ENCODE measurements around the gene POLR2J. TPM values are rescaled to one million over a fixed set of nuclear protein-coding genes. Genes with fewer than 3 reads are reported as not detected.

POLR2J gene
- total and polyA plus RNA-seq, 10 of the 15 experiments (the other 5 are each of a cell fraction or from before 2014, with no cell fraction given) = 16.4 to 119 (median 77.4) TPM

- no peak for TF ChIP-seq NR2C2 (IDR thresholded peaks at IDR 0.05; ENCODE audit: borderline replicate concordance, control insufficient read depth, insufficient read length, low read depth)
- 0 out of 2 replicates have a peak, but pooled peaks have one; percentile 46 for TF ChIP-seq LARP7 (IDR thresholded peaks at IDR 0.05)
- peak; percentile 86; the same call in 1 of the 3 replicates for TF ChIP-seq POU2F2 (IDR thresholded peaks at IDR 0.05; ENCODE audit: borderline replicate concordance, low read depth, low read length)
- peak; percentile 64 for TF ChIP-seq YY1 (IDR thresholded peaks at IDR 0.05; ENCODE audit: low read depth, low read length)
- TF ChIP-seq SPI1 (IDR thresholded peaks at IDR 0.05; ENCODE audit: borderline replicate concordance, insufficient read depth, low read depth, low read length) = peak; percentile 83
- 0 out of 2 replicates have a peak, but pooled peaks have one; percentile 16 for TF ChIP-seq SMARCA5 (IDR thresholded peaks at IDR 0.05)
- no peak for TF ChIP-seq SMAD5 (IDR thresholded peaks at IDR 0.05; ENCODE audit: low read depth)
Measured at GRCh38 chr7:102431617-102432298, 47.0 kb downstream of the POLR2J start (continued).

GRCh38 chr7:102429141-102429899 lies 49.4 kb downstream of the POLR2J start:
- H3K79me2 ChIP-seq (ENCODE audit: control insufficient read depth, insufficient read depth, low read length) = peaks cover 13% of the 10 kb centered on the region
- BruUV-seq (replicated peaks) = no TSS peak
- ChIA-PET CTCF (interaction anchor here (0.9 kb wide), 1 partner anchor 12 kb away, joined by 3 read pairs; no protein-coding TSS in a partner anchor), SMC1A (ENCODE audit: uncharacterized antibody, unreplicated experiment) (interaction anchor here (1.2 to 6.7 kb wide), 3 partner anchors 13 to 21 kb away, joined by 4 to 89 read pairs (median 12); no protein-coding TSS in a partner anchor), RAD21 (ENCODE audit: unreplicated experiment) (interaction anchor here (0.6 to 6.0 kb wide), 3 partner anchors 13 to 21 kb away, joined by 3 to 115 read pairs (median 6); no protein-coding TSS in a partner anchor), POLR2A (interaction anchor here (1.2 to 13.0 kb wide), 2 partner anchors 12 to 14 kb away, joined by 3 to 210 read pairs; no protein-coding TSS in a partner anchor)
- DNase-seq (ENCODE audit: low read depth, low spot score) (no peak), ATAC-seq (no peak), FAIRE-seq (no peak)
- no peak overlapping the region for H3K9ac ChIP-seq (ENCODE audit: control insufficient read depth, insufficient read depth, low read length)
- H3K4me3 ChIP-seq = no peak overlapping the region
- peak overlapping the region; percentile 12; the same call in 1 of the 2 replicates for H3K27ac ChIP-seq (ENCODE audit: control insufficient read depth, insufficient read depth)
- no peak overlapping the region for H2AFZ ChIP-seq (ENCODE audit: control insufficient read depth, low read depth, low read length)
- 95% methylated on average over 10 of the region's 10 CpGs for WGBS (ENCODE audit: insufficient coverage, insufficient replicate concordance, low lambda C conversion rate, missing lambda C conversion rate)
- intact Hi-C loops (cut with micrococcal nuclease; ENCODE audit: unreplicated experiment) = no loop called here
- H4K20me1 ChIP-seq (ENCODE audit: control insufficient read depth, insufficient read depth) = no peaks in the 10 kb centered on the region
- TF ChIP-seq CTCF (IDR thresholded peaks at IDR 0.05 in 2 of 3, conservative IDR thresholded peaks at IDR 0.05 in 1 of 3; ENCODE audit: control insufficient read depth in 2 of 3, extremely low read depth in 1 of 3, insufficient read depth in 1 of 3, low read depth in 3 of 3, low read length in 3 of 3) = no peak
- 0 out of 2 replicates have a peak, but pooled peaks have one; percentile 28 for TF ChIP-seq POLR2A (IDR thresholded peaks at IDR 0.05; ENCODE audit: low read depth, low read length)
- no peak for TF ChIP-seq TCF7 (IDR thresholded peaks at IDR 0.05; ENCODE audit: borderline replicate concordance)
- TF ChIP-seq NFYB (IDR thresholded peaks at IDR 0.05; ENCODE audit: insufficient read depth, low read depth, low read length) = no peak
- TF ChIP-seq ZNF217 (IDR thresholded peaks at IDR 0.05) = no peak
- TF ChIP-seq ZNF622 (IDR thresholded peaks at IDR 0.05) = no peak
- in situ Hi-C loops (cut with MboI) = no loop called here
- H3K4me1 ChIP-seq (ENCODE audit: control insufficient read depth, insufficient read depth, low read length) = peaks cover 60% of the 10 kb centered on the region
- no peaks in the 10 kb centered on the region for H3K27me3 ChIP-seq (replicated peaks in 1 of 2; ENCODE audit: control insufficient read depth in 2 of 2, insufficient read depth in 2 of 2, low read length in 1 of 2)
- H3K9me3 ChIP-seq (replicated peaks; ENCODE audit: control insufficient read depth, insufficient read depth, low read length) = no peaks in the 10 kb centered on the region
- peaks cover 0 to 2% of the 10 kb centered on the region in 2 experiments for H3K36me3 ChIP-seq (ENCODE audit: control insufficient read depth in 2 of 2, insufficient read depth in 2 of 2, low read length in 1 of 2)
- no peak overlapping the region for H3K4me2 ChIP-seq (ENCODE audit: control insufficient read depth, insufficient read depth)
